CD14-positive monocyte (primary cell): ENCODE data around the gene PPP2R3B. TPM values are rescaled to one million over a fixed set of nuclear protein-coding genes. Genes with fewer than 3 reads are reported as not detected.
A peak's percentile ranks its signal among the peaks of the same experiment; 100 is the strongest.

Experiments
- DNase-seq, 3 donors: peaks; one replicate each; pipeline ENCODE4 v3.0.0-alpha.2; 2011 to 2022
- H2AFZ ChIP-seq: 2 replicates; pipeline ENCODE4 v1.6.0; 2012; ENCODE audit warnings: mild to moderate bottlenecking, low read depth, low read length, inconsistent platforms; ENCODE audit not compliant: insufficient read depth, poor library complexity, severe bottlenecking
- H3K27ac ChIP-seq, 2 donors: 1 replicate in 1 of 2; 2 replicates in 1 of 2; pipeline ENCODE4 v1.5.1; 2012 to 2013; ENCODE audit warnings: low read length in 2 of 2, control low read depth in 1 of 2, inconsistent platforms in 1 of 2, low read depth in 1 of 2, mild to moderate bottlenecking in 1 of 2
- H3K27me3 ChIP-seq, 2 donors: one replicate each; pipeline versions ENCODE4 v1.6.0 to v1.6.1; 2011 to 2013; ENCODE audit warnings: low read length in 2 of 2; ENCODE audit not compliant: control insufficient read depth in 2 of 2, insufficient read depth in 2 of 2
- H3K36me3 ChIP-seq, 2 donors: replicated peaks in 1 of 2; 1 replicate in 1 of 2; 2 replicates in 1 of 2; pipeline versions ENCODE4 v1.5.1 to v1.6.1; 2012 to 2013; ENCODE audit warnings: low read length in 2 of 2, control low read depth in 1 of 2, inconsistent platforms in 1 of 2, mild to moderate bottlenecking in 1 of 2; ENCODE audit not compliant: insufficient read depth in 2 of 2, control insufficient read depth in 1 of 2
- H3K4me1 ChIP-seq, 2 donors: 1 replicate in 1 of 2; 2 replicates in 1 of 2; pipeline versions ENCODE4 v1.5.1 to v1.6.1; 2012 to 2013; ENCODE audit warnings: low read length in 2 of 2, control low read depth in 1 of 2, inconsistent platforms in 1 of 2, mild to moderate bottlenecking in 1 of 2, moderate library complexity in 1 of 2; ENCODE audit not compliant: insufficient read depth in 2 of 2, control insufficient read depth in 1 of 2
- H3K4me2 ChIP-seq: replicated peaks from 2 replicates; pipeline ENCODE3; 2012; ENCODE audit warnings: low read length, moderate library complexity, mild to moderate bottlenecking; ENCODE audit not compliant: poor library complexity, severe bottlenecking; ENCODE audit errors: extremely low read depth
- H3K4me3 ChIP-seq, 3 experiments: fragments of 200-600 bp in 1 of 3; sonication (generic) in 1 of 3; replicated peaks in 1 of 3; 1 replicate in 2 of 3; 2 replicates in 1 of 3; pipeline ENCODE4 v1.5.1; 2011 to 2013; ENCODE audit warnings: low read length in 3 of 3, mild to moderate bottlenecking in 3 of 3, control low read depth in 2 of 3, low read depth in 2 of 3, inconsistent platforms in 1 of 3, moderate library complexity in 1 of 3
- H3K79me2 ChIP-seq: 2 replicates; pipeline ENCODE4 v1.6.0; 2012; ENCODE audit warnings: mild to moderate bottlenecking, control low read depth, inconsistent platforms, low read length, moderate library complexity; ENCODE audit not compliant: insufficient read depth
- H3K9ac ChIP-seq: 2 replicates; pipeline ENCODE4 v1.6.0; 2017; ENCODE audit warnings: low read length, mild to moderate bottlenecking; ENCODE audit not compliant: insufficient read depth, poor library complexity, severe bottlenecking
- H3K9me3 ChIP-seq, 2 donors: replicated peaks in 1 of 2; 1 replicate in 1 of 2; 2 replicates in 1 of 2; pipeline versions ENCODE4 v1.5.1 to v1.6.1; 2012 to 2013; ENCODE audit warnings: low read length in 2 of 2, control low read depth in 1 of 2; ENCODE audit not compliant: control insufficient read depth in 1 of 2, insufficient read depth in 1 of 2
- H4K20me1 ChIP-seq: 2 replicates; pipeline ENCODE4 v1.6.0; 2012; ENCODE audit warnings: mild to moderate bottlenecking, low read length, control low read depth, moderate library complexity; ENCODE audit not compliant: insufficient read depth
- H3K27ac Mint-ChIP-seq, 7 donors: one replicate each; pipeline ENCODE4 v1.8.0; 2020; ENCODE audit warnings: mild to moderate bottlenecking in 7 of 7, mixed read lengths in 7 of 7, moderate library complexity in 6 of 7, inconsistent platforms in 2 of 7
- H3K27me3 Mint-ChIP-seq, 3 donors: one replicate each; pipeline ENCODE4 v1.8.0; 2021 to 2022; ENCODE audit warnings: low read depth in 3 of 3, mild to moderate bottlenecking in 3 of 3, mixed read lengths in 3 of 3, moderate library complexity in 3 of 3, inconsistent platforms in 1 of 3
- H3K36me3 Mint-ChIP-seq, 2 donors: one replicate each; pipeline ENCODE4 v1.8.0; 2020; ENCODE audit warnings: mixed read lengths in 2 of 2, inconsistent platforms in 1 of 2, mild to moderate bottlenecking in 1 of 2
- H3K4me1 Mint-ChIP-seq: one replicate; pipeline ENCODE4 v1.8.0; 2020; ENCODE audit warnings: mild to moderate bottlenecking, mixed read lengths
- H3K4me3 Mint-ChIP-seq, 2 donors: one replicate each; pipeline ENCODE4 v1.8.0; 2020; ENCODE audit warnings: mild to moderate bottlenecking in 2 of 2, mixed read lengths in 2 of 2, moderate library complexity in 1 of 2
- H3K9me3 Mint-ChIP-seq, 7 donors: one replicate each; pipeline ENCODE4 v1.8.0; 2020 to 2022; ENCODE audit warnings: mixed read lengths in 7 of 7, mild to moderate bottlenecking in 6 of 7, moderate library complexity in 6 of 7, inconsistent platforms in 2 of 7
- CTCF ChIP-seq: fragments of 200-600 bp; IDR thresholded peaks from one replicate; pipeline ENCODE4 v1.8.0; 2022; ENCODE audit warnings: antibody characterized with exemption, mild to moderate bottlenecking
- WGBS: methylation state at CpG from one replicate; pipeline ENCODE4 v1.1.5; 2013; ENCODE audit warnings: missing lambda C conversion rate; ENCODE audit not compliant: insufficient coverage; 5-methylcytosine and 5-hydroxymethylcytosine counted together
- intact Hi-C, 2 donors: fragments of 100-400 bp; cut with micrococcal nuclease; formaldehyde crosslinking; loops; one replicate each; pipeline versions ENCODE4 v1.15.0 to v1.15.1; 2023
- polyA plus RNA-seq, 3 donors: library from polyadenylated mRNA; depleted of rRNA in 1 of 3; unstranded in 2 of 3; stranded (reverse) in 1 of 3; fragments of 300-500 nt in 2 of 3; fragments of >200 nt in 1 of 3; fragmentation: Illumina TruSeq in 2 of 3; gene quantifications; 1 replicate in 2 of 3; 2 replicates in 1 of 3; pipeline ENCODE4 v1.2.3, GENCODE V29; 2012 to 2021

PPP2R3B gene
- polyA plus RNA-seq, 3 donors = 2.1 to 9.0 (median 2.3) TPM

GRCh38 chrX:346034-346813 lies 40.5 kb downstream of the PPP2R3B start:
- no peak overlapping the region for H3K4me3 Mint-ChIP-seq
- intact Hi-C loops = no loop called here
- Histone ChIP-seq H3K9ac (no peak overlapping the region), H3K4me2 (no peak overlapping the region), H3K27me3 (no peaks in the 10 kb centered on the region), H3K9me3 (peaks cover 43 to 84% of the 10 kb centered on the region in 2 donors), H4K20me1 (no peaks in the 10 kb centered on the region), H3K27ac (no peak overlapping the region), H2AFZ (no peak overlapping the region), H3K4me3 (no peak overlapping the region), H3K79me2 (no peaks in the 10 kb centered on the region), H3K4me1 (no peaks in the 10 kb centered on the region), H3K36me3 (peaks cover 0 to 20% of the 10 kb centered on the region in 2 donors)
- no peaks in the 10 kb centered on the region for H3K4me1 Mint-ChIP-seq
- H3K27me3 Mint-ChIP-seq = peaks cover 0 to 2% (median 0%) of the 10 kb centered on the region in 3 donors
- 96% methylated on average over 65 of the region's 75 CpGs for WGBS
- peaks cover 29 to 36% of the 10 kb centered on the region in 2 donors for H3K36me3 Mint-ChIP-seq
- H3K27ac Mint-ChIP-seq = no peak overlapping the region
- peaks cover 23 to 78% (median 45%) of the 10 kb centered on the region in 7 donors for H3K9me3 Mint-ChIP-seq
- TF ChIP-seq CTCF = no peak
- DNase-seq = no peak

- 98% methylated on average over 52 of the region's 63 CpGs for WGBS
- no peaks in the 10 kb centered on the region for H3K79me2 ChIP-seq
- intact Hi-C loops = no loop called here
- no peaks in the 10 kb centered on the region for H4K20me1 ChIP-seq
- no peak overlapping the region for H3K4me2 ChIP-seq
- DNase-seq = no peak
- Mint-ChIP-seq H3K9me3 (peaks cover 28 to 73% (median 45%) of the 10 kb centered on the region in 7 donors), H3K4me3 (no peak overlapping the region), H3K27me3 (peaks cover 0 to 4% (median 0%) of the 10 kb centered on the region in 3 donors), H3K27ac (peak overlapping the region in 1 of 7 donors; percentile 45), H3K36me3 (peaks cover 29 to 37% of the 10 kb centered on the region in 2 donors), H3K4me1 (no peaks in the 10 kb centered on the region)
- H3K4me3 ChIP-seq = no peak overlapping the region
- peaks cover 50 to 83% of the 10 kb centered on the region in 2 donors for H3K9me3 ChIP-seq
- no peak for TF ChIP-seq CTCF
- H3K27ac ChIP-seq = no peak overlapping the region
- H2AFZ ChIP-seq = no peak overlapping the region
- H3K36me3 ChIP-seq = peaks cover 0 to 20% of the 10 kb centered on the region in 2 donors
- no peaks in the 10 kb centered on the region for H3K4me1 ChIP-seq
- no peaks in the 10 kb centered on the region for H3K27me3 ChIP-seq
- H3K9ac ChIP-seq = no peak overlapping the region
Measured at GRCh38 chrX:345020-345925, 41.4 kb downstream of the PPP2R3B start.
